ENCODE measurements around the gene DCST2.

The DCST2 gene

GRCh38 chr1:155069551-155070157 is 36.1 kb upstream of the DCST2 start:
- DNase-seq: no peak

- DNase-seq: no peak
Observed at GRCh38 chr1:155068599-155068998, 35.0 kb upstream of the DCST2 start.

- DNase-seq: no peak
Observed at GRCh38 chr1:155066777-155067176, 33.2 kb upstream of the DCST2 start.

DNA sequence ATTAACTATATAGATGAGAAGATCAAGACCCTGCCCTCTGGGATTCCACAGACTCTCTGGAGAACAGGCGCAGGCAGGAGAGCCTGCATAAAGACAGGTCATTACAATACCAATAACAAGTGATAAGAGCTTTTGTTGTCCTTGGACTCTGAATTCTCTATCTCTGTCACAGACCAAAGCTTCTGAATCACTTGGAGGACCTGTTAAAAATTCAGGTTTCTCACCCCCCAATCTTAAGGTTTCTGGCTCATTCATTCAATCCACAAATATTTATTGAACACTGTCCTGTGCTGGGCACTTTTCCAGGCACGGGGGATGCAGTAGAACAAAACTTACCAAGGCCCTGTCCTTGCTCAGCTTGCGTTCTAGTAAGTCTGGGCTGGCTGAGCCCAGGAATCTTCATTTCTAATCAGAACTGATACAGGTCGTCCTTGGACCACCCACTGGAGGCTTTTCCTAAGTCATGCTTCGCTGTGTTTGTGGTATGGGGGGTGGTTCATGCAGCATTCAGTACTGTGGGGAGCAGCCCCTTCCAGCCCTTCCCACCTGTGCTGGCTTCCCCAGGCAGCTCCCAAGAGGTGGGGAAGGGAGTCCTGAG is 31.4 kb upstream of the DCST2 start:
- no peak for DNase-seq

DNA sequence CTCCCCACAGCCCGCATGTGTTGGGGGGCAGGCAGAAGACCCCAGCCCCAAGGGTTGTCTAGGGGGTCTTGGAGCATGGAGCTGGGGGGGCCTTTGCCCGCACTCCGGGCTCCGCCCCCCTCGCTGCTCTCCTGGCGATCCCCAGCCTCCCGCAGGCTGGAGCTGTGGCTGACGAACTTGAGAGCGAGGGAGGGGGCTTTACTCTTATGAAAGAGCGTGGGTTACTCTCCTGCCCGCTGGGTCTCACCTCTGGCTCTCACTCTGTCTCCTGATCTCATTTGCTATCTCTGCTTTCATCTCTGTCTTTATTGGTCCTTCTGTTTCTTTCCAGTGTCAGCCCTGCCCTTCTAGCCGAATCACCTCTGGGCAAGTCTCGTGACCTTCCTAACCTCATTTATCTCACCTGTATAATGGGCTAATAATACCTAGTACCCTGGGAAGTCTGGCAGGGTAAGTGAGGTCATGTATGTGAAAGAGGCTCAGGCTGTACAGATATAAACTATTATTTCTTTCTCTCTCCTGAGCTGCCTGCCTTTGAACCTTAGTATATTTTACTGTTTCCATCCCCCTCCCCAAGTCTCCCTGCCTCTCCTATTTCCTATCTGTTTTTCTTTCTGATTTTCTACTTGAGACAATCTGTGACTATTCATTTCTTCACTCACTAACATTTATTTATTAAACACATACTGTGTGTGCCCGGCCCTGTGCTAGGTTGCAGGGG is 30.7 kb upstream of the DCST2 start:
- no peak for DNase-seq

DNA sequence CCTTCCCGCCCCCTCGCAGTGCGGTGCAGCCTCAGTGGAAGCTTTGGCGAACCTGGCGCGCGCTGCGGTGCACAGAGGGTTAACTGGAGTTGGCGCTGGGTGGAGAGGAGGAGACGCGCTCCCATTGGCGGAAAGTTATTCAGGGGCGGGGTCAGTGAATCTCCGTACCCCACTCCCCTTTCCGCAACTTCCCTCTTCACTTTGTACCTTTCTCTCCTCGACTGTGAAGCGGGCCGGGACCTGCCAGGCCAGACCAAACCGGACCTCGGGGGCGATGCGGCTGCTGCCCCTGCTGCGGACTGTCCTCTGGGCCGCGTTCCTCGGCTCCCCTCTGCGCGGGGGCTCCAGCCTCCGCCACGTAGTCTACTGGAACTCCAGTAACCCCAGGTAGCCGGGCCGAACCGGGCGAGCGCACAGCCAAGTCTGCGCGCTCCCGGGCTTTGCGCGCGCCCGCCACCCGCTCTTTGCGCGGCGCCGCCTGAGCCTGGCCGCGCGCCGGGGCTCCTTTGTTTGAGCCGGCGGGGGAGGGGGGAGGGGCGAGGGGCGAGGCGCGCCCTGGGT is 30.0 kb upstream of the DCST2 start, which contains the start of gene EFNA4:
Gene EFNA4, plus strand, starts transcription at position 191 of the 561 bp plus-strand sequence. Its CDS starts 84 bp downstream, at position 275.
- DNase-seq: peak; percentile 77

GRCh38 chr1:155062702-155063411 is 29.3 kb upstream of the DCST2 start:
- peak; percentile 40 for DNase-seq

DNA sequence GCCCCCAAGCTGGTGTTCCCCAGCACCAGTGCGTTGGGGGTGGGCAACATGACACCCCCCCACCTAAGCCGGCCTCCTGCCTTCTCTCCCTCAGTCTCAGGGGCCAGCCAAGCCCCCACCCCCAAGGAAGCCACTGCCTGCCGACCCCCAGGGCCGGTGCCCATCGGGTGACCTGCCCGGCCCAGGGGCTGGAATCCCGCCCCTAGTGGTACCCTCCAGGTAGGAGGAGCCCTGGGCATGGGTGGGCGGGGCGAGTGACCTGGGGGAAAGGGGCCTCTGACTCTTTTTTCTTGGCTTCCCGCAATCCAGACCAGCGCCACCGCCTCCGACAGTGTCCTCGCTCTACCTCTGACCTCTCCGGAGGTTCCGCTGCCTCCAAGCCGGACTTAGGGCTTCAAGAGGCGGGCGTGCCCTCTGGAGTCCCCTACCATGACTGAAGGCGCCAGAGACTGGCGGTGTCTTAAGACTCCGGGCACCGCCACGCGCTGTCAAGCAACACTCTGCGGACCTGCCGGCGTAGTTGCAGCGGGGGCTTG is 28.6 kb upstream of the DCST2 start:
- no peak for DNase-seq

DNA sequence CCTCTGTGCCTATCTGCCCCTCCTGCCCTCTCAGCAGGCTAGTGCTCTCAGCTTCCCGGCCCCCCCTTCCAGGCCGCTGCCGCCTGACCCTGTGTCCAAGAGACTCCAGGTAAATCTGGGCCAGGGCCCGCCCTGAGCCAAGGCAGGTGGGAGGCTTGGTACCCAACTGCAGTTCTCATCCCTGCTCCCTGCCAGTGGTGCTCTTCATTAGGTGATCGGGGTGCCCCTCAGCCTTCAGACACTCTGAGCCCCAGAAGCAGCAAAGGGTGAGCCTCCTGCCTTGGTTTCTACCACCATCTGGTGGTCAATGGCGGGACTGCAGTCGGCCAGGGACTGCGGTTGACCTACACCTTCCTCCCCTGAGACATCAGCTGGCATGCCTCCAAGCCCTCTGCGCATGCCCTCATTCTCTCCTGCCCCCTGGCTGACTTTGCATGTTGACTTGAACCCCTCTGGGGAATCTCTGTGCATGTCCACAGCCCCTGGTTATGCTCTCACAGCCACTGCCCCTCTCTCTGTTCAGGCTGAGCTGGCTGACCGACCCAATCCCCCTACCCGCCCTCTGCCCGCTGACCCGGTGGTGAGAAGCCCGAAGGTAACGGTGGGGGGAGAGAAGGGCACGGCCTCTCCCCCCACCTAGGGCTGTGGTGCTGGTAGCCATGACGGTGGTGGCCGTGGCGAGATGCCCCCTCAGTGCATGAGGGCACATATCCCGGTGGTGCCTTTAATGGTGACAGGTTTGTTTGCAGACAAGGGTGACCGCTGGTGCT is 28.0 kb upstream of the DCST2 start:
- peak; percentile 83 for DNase-seq

- no peak for DNase-seq
Observed at GRCh38 chr1:155060736-155061135, 27.2 kb upstream of the DCST2 start.

DNA sequence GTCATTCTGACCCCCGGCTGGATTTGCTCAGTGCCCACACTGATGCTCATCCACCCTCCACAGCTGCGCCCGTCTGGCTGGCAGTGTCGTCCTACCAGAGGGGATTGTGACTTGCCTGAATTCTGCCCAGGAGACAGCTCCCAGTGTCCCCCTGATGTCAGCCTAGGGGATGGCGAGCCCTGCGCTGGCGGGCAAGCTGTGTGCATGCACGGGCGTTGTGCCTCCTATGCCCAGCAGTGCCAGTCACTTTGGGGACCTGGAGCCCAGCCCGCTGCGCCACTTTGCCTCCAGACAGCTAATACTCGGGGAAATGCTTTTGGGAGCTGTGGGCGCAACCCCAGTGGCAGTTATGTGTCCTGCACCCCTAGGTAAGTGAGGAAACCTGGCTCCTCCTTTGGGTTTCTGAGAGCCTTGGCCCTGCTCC is 24.2 kb upstream of the DCST2 start:
- DNase-seq: no peak

GRCh38 chr1:155057104-155057503 is 23.5 kb upstream of the DCST2 start:
- DNase-seq: no peak

- no peak for DNase-seq
Observed at GRCh38 chr1:155053531-155054105, 20.0 kb upstream of the DCST2 start.

- DNase-seq: no peak
Observed at GRCh38 chr1:155052439-155053395, 19.1 kb upstream of the DCST2 start.

GRCh38 chr1:155051777-155052398 is 18.3 kb upstream of the DCST2 start:
- DNase-seq: no peak

DNA sequence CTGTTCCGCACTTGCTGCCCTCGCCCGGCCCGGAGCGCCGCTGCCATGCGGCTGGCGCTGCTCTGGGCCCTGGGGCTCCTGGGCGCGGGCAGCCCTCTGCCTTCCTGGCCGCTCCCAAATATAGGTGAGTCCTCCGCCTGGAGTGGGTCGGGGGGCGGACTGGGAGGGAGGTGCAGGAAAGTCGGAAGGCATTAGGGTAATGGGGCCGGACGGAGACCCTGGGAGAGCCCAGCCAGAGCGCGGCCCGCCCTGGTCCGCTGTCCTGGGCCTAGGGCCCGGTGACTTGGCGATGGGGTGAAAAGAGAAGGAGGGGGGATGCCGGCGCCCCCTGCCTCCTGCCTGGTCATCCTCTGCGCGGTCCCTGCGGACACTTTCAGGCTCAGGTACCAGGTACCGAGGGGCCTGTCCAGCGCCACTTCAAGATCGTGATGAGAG is 17.8 kb upstream of the DCST2 start:
- no peak for DNase-seq

DNA sequence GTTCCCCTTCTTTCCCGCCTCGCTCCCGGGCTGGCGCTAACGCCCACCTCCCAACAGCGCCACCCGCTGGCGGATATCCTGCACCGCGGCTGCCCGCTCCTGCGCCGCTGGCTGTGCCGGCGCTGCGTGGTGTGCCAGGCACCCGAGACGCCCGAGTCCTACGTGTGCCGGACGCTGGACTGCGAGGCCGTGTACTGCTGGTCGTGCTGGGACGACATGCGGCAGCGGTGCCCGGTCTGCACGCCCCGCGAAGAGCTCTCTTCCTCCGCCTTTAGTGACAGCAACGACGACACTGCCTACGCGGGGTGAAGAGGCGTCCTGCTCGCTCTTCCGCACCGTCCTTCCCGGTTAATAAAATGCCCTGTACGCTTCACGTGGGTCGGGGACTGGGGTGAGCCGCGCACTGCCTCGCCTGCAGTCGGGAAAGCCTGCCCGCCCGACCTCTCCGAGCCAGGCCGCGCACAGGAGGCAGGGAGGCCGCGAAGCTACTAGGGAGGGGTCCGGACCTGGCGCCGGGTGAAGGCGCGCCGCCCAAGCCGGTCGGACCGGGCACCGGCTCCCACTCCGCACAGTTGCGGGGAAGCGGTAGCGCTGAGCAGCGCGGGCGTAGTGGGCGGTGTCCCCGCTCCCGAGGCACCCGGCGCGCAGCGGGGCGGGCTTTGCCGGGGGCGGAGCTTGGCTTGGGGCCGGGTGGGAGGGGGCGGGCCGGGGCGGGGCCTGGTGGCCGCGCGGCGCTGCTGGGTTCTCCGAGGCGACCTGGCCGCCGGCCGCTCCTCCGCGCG is 17.2 kb upstream of the DCST2 start, which contains the start of gene ADAM15:
Gene ADAM15, plus strand, starts transcription at position 757 of the 782 bp plus-strand sequence. CDS start 71 bp downstream, outside the sequence.
- peak; percentile 57 for DNase-seq

DNA sequence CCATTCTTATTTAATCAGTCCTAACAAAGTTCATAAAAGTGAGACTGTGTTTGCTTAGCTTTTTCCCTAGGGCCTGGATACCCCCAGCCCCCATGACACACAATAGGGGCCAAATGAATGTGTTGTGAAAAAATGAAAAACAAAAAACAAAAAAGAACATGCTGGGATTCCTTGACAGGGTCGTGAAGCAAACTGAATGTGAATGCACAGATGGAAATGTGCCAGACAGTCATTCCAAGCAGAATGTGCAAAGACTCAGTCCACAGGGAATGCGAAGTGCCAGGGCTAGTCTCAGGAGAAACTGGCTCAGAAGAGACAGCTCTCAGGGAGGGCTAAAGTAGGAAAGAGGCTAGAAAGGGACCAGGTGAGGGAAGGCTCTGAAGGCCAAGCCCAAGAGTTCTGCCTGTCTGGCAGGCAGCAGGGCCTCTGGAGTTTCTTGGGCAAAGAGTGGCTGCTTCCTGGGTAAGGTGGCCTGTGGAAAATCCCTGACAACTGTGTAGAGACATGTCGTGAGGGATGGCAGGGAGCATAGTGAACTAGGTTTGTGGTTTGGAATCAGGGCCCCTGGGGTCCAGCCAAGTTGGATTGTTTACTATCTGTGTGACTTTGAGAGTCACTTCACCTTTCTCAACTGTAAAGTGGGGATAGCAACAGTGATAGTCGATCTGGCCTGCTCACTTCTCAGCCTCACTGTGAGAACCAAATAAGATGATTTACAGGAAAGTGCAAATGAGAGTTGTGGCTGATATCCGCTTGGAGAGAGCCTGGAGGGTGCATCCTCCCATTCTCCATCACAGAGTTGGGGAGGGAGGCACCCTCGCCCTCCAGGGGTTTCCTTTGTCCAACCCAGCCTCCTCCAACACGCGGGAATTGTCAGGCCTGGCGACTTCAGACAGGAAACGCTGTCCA is 16.3 kb upstream of the DCST2 start:
- peak; percentile 63 for DNase-seq

Data from fibroblast of upper back skin (primary cell).